AG04450 (cell line): ENCODE results near the gene NDUFS4. TPM values are rescaled to one million over a fixed set of nuclear protein-coding genes. Genes with fewer than 3 reads are reported as not detected.

Experiments
- CTCF ChIA-PET: fragments of 300-600, 350-600 bp; formaldehyde crosslinking; extraction: SDS; loops from one replicate; lab custom pipeline; 2022; ENCODE audit warnings: antibody characterized with exemption, inconsistent platforms; lab: Charles Lee
- POLR2A ChIA-PET: fragments of 350-600 bp; formaldehyde crosslinking; extraction: SDS; loops from one replicate; lab custom pipeline; 2021; ENCODE audit warnings: antibody characterized with exemption, inconsistent platforms; lab: Yijun Ruan, JAX
- DNase-seq: peaks from one replicate; pipeline ENCODE4 v3.0.0-alpha.2; 2011; ENCODE audit warnings: low read depth, low spot score
- H3K27ac ChIP-seq: one replicate; pipeline ENCODE4 v1.5.1; 2012; ENCODE audit warnings: low read depth, low read length, control low read depth
- H3K27me3 ChIP-seq: one replicate; pipeline ENCODE4 v1.6.0; 2012; ENCODE audit warnings: low read length; ENCODE audit not compliant: control insufficient read depth, insufficient read depth
- H3K4me3 ChIP-seq: 2 replicates; pipeline ENCODE4 v1.5.1; 2011; ENCODE audit warnings: mild to moderate bottlenecking, low read depth, low read length, control low read depth
- H3K9me3 ChIP-seq: 2 replicates; pipeline ENCODE4 v1.5.1; 2012; ENCODE audit warnings: low read length; ENCODE audit not compliant: control insufficient read depth, insufficient read depth
- CTCF ChIP-seq: IDR thresholded peaks from 2 replicates; pipeline ENCODE4 v1.5.1; 2011; ENCODE audit warnings: low read depth, low read length, control low read depth, inconsistent platforms
- polyA plus RNA-seq: library from polyadenylated mRNA; depleted of rRNA; stranded (reverse); fragments of >200 nt; gene quantifications from 2 replicates; pipeline ENCODE4 v1.2.3, GENCODE V29; 2011

Gene NDUFS4
- polyA plus RNA-seq, 1 experiment, result 201 TPM

DNA sequence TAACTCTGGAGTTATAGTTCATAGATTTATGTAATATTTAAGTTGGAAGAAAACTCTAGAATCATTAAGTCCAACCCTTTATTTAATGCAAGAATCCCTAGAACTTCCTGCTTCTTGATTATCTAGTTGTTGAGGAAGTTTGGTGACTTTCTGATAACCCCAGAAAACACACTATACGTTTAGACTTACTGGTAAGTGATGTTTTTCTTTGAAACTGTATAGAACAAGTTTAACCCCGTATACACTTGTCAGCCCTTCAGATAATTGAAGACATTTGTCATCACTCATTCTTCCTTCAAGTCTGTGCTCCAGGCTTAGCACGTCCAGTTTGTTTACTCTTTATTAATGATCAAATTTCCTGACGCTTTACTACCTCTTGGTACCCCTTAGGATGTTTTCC, 9.0 kb downstream of the NDUFS4 start:
- no peaks in the 10 kb centered on the region for H3K9me3 ChIP-seq
- no peak for TF ChIP-seq CTCF
- DNase-seq, result no peak
- ChIA-PET POLR2A (no interaction called here), CTCF (no interaction called here)
- H3K27me3 ChIP-seq, result no peaks in the 10 kb centered on the region
- no peak overlapping the region for H3K27ac ChIP-seq
- H3K4me3 ChIP-seq, result no peak overlapping the region

- CTCF ChIA-PET, result no interaction called here
- H3K9me3 ChIP-seq, result no peaks in the 10 kb centered on the region
- H3K27ac ChIP-seq, result no peak overlapping the region
- DNase-seq, result no peak
- no peak for TF ChIP-seq CTCF
- H3K27me3 ChIP-seq, result no peaks in the 10 kb centered on the region
- POLR2A ChIA-PET, result no interaction called here
- H3K4me3 ChIP-seq, result no peak overlapping the region
These were observed 11.0 kb downstream of the NDUFS4 start for GRCh38 chr5:53571403-53571802.

GRCh38 chr5:53575101-53575500, 14.7 kb downstream of the NDUFS4 start:
- no peak for DNase-seq
- Histone ChIP-seq H3K9me3 (no peaks in the 10 kb centered on the region), H3K4me3 (no peak overlapping the region), H3K27ac (no peak overlapping the region), H3K27me3 (no peaks in the 10 kb centered on the region)
- no peak for TF ChIP-seq CTCF
- CTCF ChIA-PET, result interaction anchor here (0.7 to 1.0 kb wide), 2 partner anchors 503 to 660 kb away, joined by 3 to 5 read pairs; no protein-coding TSS in a partner anchor
- POLR2A ChIA-PET, result no interaction called here

DNA sequence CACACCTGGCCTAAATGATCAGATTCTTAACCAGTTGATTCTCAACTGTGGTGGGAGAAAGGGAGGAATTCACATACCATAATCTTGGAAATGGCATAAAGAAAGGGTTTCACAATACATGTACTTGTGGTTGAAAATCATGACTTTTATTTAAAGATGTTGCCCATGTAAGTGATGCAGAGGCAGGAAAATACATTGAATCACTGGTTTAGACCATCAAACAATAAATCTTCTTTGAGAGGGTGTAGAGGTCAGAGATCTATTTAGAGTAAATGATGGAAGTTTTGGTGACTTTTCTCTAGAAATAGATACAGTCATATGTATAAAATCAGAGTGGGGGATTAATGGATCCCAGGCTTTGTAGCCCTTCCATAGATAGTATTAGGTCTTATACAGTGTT, 15.4 kb downstream of the NDUFS4 start:
- Histone ChIP-seq H3K27ac (no peak overlapping the region), H3K27me3 (no peaks in the 10 kb centered on the region), H3K9me3 (no peaks in the 10 kb centered on the region), H3K4me3 (no peak overlapping the region)
- ChIA-PET POLR2A (no interaction called here), CTCF (interaction anchor here (0.7 to 1.0 kb wide), 2 partner anchors 503 to 659 kb away, joined by 3 to 5 read pairs; no protein-coding TSS in a partner anchor)
- no peak for TF ChIP-seq CTCF
- DNase-seq, result no peak

DNA sequence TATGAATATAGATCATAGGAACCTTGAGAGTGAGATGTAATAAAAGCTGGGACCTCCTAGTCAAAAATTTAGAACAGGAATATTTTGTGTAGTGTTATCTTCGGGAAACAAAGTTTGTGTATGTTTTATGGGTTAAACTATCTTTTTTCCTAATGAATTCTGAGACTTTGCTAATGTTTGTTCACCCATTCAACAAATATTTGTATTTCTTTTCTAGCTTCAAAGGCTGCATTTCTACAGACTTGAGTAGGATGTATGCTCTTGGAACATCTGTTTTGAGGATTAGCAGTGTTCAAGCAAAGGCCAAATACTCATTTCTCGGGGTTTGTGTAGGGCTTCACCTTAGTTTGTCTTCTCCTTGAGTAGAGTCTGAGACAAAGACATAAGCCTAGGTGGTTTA, 16.2 kb downstream of the NDUFS4 start:
- POLR2A ChIA-PET, result no interaction called here
- CTCF ChIA-PET, result no interaction called here

More for the DNA sequence above, 16.2 kb downstream of the NDUFS4 start:
- no peak overlapping the region for H3K27ac ChIP-seq
- no peak for DNase-seq
- no peaks in the 10 kb centered on the region for H3K9me3 ChIP-seq
- H3K27me3 ChIP-seq, result no peaks in the 10 kb centered on the region
- H3K4me3 ChIP-seq, result no peak overlapping the region
- no peak for TF ChIP-seq CTCF
